Gastroesophageal sphincter (tissue), 3 donors: ENCODE measurements around the gene NEO1.

Experiments used
- CTCF ChIP-seq, 4 experiments: fragments of 200-600 bp in 2 of 4; fragments of 450-650 bp in 2 of 4; sonication (generic) in 1 of 4; IDR thresholded peaks; one replicate each; pipeline ENCODE4 v1.5.1; 2017 to 2019; ENCODE audit warnings: antibody characterized with exemption in 4 of 4, mild to moderate bottlenecking in 2 of 4, moderate library complexity in 2 of 4
- POLR2A ChIP-seq, 2 donors: fragments of 450-650 bp; IDR thresholded peaks; one replicate each; pipeline ENCODE4 v1.6.1; 2017; ENCODE audit warnings: antibody characterized with exemption in 2 of 2, mild to moderate bottlenecking in 2 of 2, moderate library complexity in 1 of 2
- POLR2AphosphoS5 ChIP-seq: sonication (generic); formaldehyde crosslinking; IDR thresholded peaks from one replicate; pipeline ENCODE4 v1.6.1; 2017; ENCODE audit warnings: antibody characterized with exemption

- TF ChIP-seq CTCF (IDR thresholded peaks at IDR 0.05) (no peak), POLR2A (IDR thresholded peaks at IDR 0.05) (no peak), POLR2AphosphoS5 (no peak)
Measured at GRCh38 chr15:73056460-73056859, 4.2 kb downstream of the NEO1 start.
